H9 (cell line): ENCODE data around the gene MKI67. TPM values are rescaled to one million over a fixed set of nuclear protein-coding genes. Genes with fewer than 3 reads are reported as not detected.

ENCODE experiments used
- DNase-seq: peaks from one replicate; pipeline ENCODE4 v3.0.0-alpha.2; 2017
- H2AFZ ChIP-seq: one replicate; pipeline ENCODE4 v1.6.1; 2013; ENCODE audit warnings: mild to moderate bottlenecking, low read length, control low read depth, moderate library complexity
- H2AK5ac ChIP-seq: 2 replicates; pipeline ENCODE4 v1.6.1; 2013; ENCODE audit warnings: low read length, control low read depth, mixed read lengths; ENCODE audit not compliant: insufficient read length
- H2BK120ac ChIP-seq: one replicate; pipeline ENCODE4 v1.6.1; 2013; ENCODE audit warnings: low read depth, mild to moderate bottlenecking, low read length, control low read depth, inconsistent platforms; ENCODE audit not compliant: poor library complexity, severe bottlenecking
- H2BK12ac ChIP-seq: 2 replicates; pipeline ENCODE4 v1.6.1; 2013; ENCODE audit warnings: low read length, control low read depth, mixed read lengths, low read depth; ENCODE audit not compliant: insufficient read length
- H2BK15ac ChIP-seq: 2 replicates; pipeline ENCODE4 v1.6.1; 2013; ENCODE audit warnings: low read depth, low read length, control low read depth
- H2BK20ac ChIP-seq: one replicate; pipeline ENCODE4 v1.6.1; 2013; ENCODE audit warnings: low read depth, mild to moderate bottlenecking, low read length, control low read depth, inconsistent platforms; ENCODE audit not compliant: poor library complexity, severe bottlenecking
- H2BK5ac ChIP-seq: 2 replicates; pipeline ENCODE4 v1.6.1; 2013; ENCODE audit warnings: low read length, control low read depth, mixed read lengths; ENCODE audit not compliant: insufficient read length
- H3K14ac ChIP-seq: 2 replicates; pipeline ENCODE4 v1.6.1; 2013; ENCODE audit warnings: low read length, control low read depth; ENCODE audit not compliant: insufficient read depth
- H3K18ac ChIP-seq: 2 replicates; pipeline ENCODE4 v1.6.1; 2013; ENCODE audit warnings: low read depth, mild to moderate bottlenecking, mixed read lengths, low read length, control low read depth; ENCODE audit not compliant: insufficient read length
- H3K23ac ChIP-seq: 2 replicates; pipeline ENCODE4 v1.6.1; 2013; ENCODE audit warnings: low read length, control low read depth, mixed read lengths, low read depth; ENCODE audit not compliant: insufficient read length
- H3K23me2 ChIP-seq: 2 replicates; pipeline ENCODE4 v1.6.1; 2013; ENCODE audit warnings: low read depth, mild to moderate bottlenecking, mixed read lengths, low read length, control low read depth; ENCODE audit not compliant: insufficient read length, poor library complexity, severe bottlenecking
- H3K27ac ChIP-seq: 2 replicates; pipeline ENCODE4 v1.5.1; 2013; ENCODE audit warnings: low read length, control low read depth, mixed read lengths, low read depth; ENCODE audit not compliant: insufficient read length
- H3K27me3 ChIP-seq: 2 replicates; pipeline ENCODE4 v1.6.1; 2013; ENCODE audit warnings: low read length, control low read depth, inconsistent platforms; ENCODE audit not compliant: insufficient read depth
- H3K4ac ChIP-seq: 2 replicates; pipeline ENCODE4 v1.6.1; 2013; ENCODE audit warnings: low read depth, mild to moderate bottlenecking, control low read depth, inconsistent platforms, low read length, moderate library complexity
- H3K4me1 ChIP-seq: 2 replicates; pipeline ENCODE4 v1.6.1; 2013; ENCODE audit warnings: low read length, control low read depth, inconsistent platforms; ENCODE audit not compliant: insufficient read depth
- H3K4me2 ChIP-seq: 2 replicates; pipeline ENCODE4 v1.6.1; 2013; ENCODE audit warnings: low read length, control low read depth, mixed read lengths; ENCODE audit not compliant: insufficient read length, insufficient read depth
- H3K56ac ChIP-seq: 2 replicates; pipeline ENCODE4 v1.6.1; 2013; ENCODE audit warnings: low read depth, mild to moderate bottlenecking, mixed read lengths, low read length, control low read depth; ENCODE audit not compliant: insufficient read length
- H3K79me1 ChIP-seq: 2 replicates; pipeline ENCODE4 v1.6.1; 2013; ENCODE audit warnings: low read depth, mild to moderate bottlenecking, moderate library complexity, low read length, control low read depth, inconsistent platforms; ENCODE audit not compliant: insufficient read depth, poor library complexity, severe bottlenecking
- H3K79me2 ChIP-seq: 2 replicates; pipeline ENCODE4 v1.6.1; 2013; ENCODE audit warnings: low read length, control low read depth, inconsistent platforms; ENCODE audit not compliant: insufficient read depth
- H3K9ac ChIP-seq: 2 replicates; pipeline ENCODE4 v1.6.1; 2013; ENCODE audit warnings: low read length, control low read depth, mixed read lengths; ENCODE audit not compliant: insufficient read length; ENCODE audit errors: extremely low read depth
- H3K9me3 ChIP-seq: one replicate; pipeline ENCODE4 v1.6.1; 2013; ENCODE audit warnings: low read depth, low read length, inconsistent platforms; ENCODE audit not compliant: control insufficient read depth
- H3T11ph ChIP-seq: one replicate; pipeline ENCODE4 v1.6.1; 2013; ENCODE audit warnings: mild to moderate bottlenecking, low read length, control low read depth, inconsistent platforms
- H4K20me1 ChIP-seq: one replicate; pipeline ENCODE4 v1.6.1; 2013; ENCODE audit not compliant: control insufficient read depth, insufficient read length, insufficient read depth
- H4K5ac ChIP-seq: 2 replicates; pipeline ENCODE4 v1.6.1; 2013; ENCODE audit warnings: low read depth, mild to moderate bottlenecking, mixed read lengths, low read length, control low read depth; ENCODE audit not compliant: insufficient read length
- H4K8ac ChIP-seq: replicated peaks from 2 replicates; pipeline ENCODE4 v1.6.1; 2013; ENCODE audit warnings: low read length, control low read depth, mixed read lengths, low read depth; ENCODE audit not compliant: insufficient read length
- H4K91ac ChIP-seq: 2 replicates; pipeline ENCODE4 v1.6.1; 2013; ENCODE audit warnings: low read depth, mild to moderate bottlenecking, moderate library complexity, mixed read lengths, low read length, control low read depth; ENCODE audit not compliant: insufficient read length
- H3K27ac Mint-ChIP-seq, 3 experiments: 2 replicates in 2 of 3; 3 replicates in 1 of 3; pipeline ENCODE4 v1.8.0; 2020 to 2021; ENCODE audit warnings: mixed read lengths in 3 of 3, mild to moderate bottlenecking in 1 of 3, moderate library complexity in 1 of 3
- H3K27me3 Mint-ChIP-seq: 2 replicates; pipeline ENCODE4 v1.8.0; 2021; ENCODE audit warnings: low read depth, mild to moderate bottlenecking, moderate library complexity, mixed read lengths
- H3K36me3 Mint-ChIP-seq, 3 experiments: 2 replicates in 2 of 3; 3 replicates in 1 of 3; pipeline ENCODE4 v1.8.0; 2020 to 2021; ENCODE audit warnings: low read depth in 3 of 3, mixed read lengths in 3 of 3; ENCODE audit not compliant: insufficient read depth in 1 of 3
- H3K4me1 Mint-ChIP-seq, 2 experiments: 2 replicates each; pipeline ENCODE4 v1.8.0; 2020; ENCODE audit warnings: mixed read lengths in 2 of 2
- H3K4me3 Mint-ChIP-seq, 2 experiments: 2 replicates in 1 of 2; 3 replicates in 1 of 2; pipeline ENCODE4 v1.8.0; 2020 to 2021; ENCODE audit warnings: mild to moderate bottlenecking in 2 of 2, mixed read lengths in 2 of 2, moderate library complexity in 1 of 2
- H3K9me3 Mint-ChIP-seq, 2 experiments: 2 replicates in 1 of 2; 3 replicates in 1 of 2; pipeline ENCODE4 v1.8.0; 2020; ENCODE audit warnings: mild to moderate bottlenecking in 2 of 2, mixed read lengths in 2 of 2, moderate library complexity in 1 of 2
- CTCF ChIP-seq: fragments of 200-600 bp; sonication (generic); conservative IDR thresholded peaks from 3 replicates; pipeline ENCODE4 v1.8.0; 2021; ENCODE audit warnings: antibody characterized with exemption, mild to moderate bottlenecking
- WGBS: extraction: QIAGEN DNeasy Blood & Tissue Kit; methylation state at CpG from one replicate; pipeline ENCODE4 v1.1.7; 2013; ENCODE audit warnings: missing lambda C conversion rate, low lambda C conversion rate, mixed read lengths; ENCODE audit not compliant: insufficient read length; ENCODE audit errors: extremely low coverage; 5-methylcytosine and 5-hydroxymethylcytosine counted together
- total RNA-seq: library from RNA; stranded (reverse); gene quantifications from 2 replicates; pipeline ENCODE4 v1.2.1, GENCODE V29; 2021

MKI67 gene
- total RNA-seq, 1 experiment from 2014 or later, result 108 TPM

- no peak overlapping the region for H3K4ac ChIP-seq
- no peak overlapping the region for H4K91ac ChIP-seq
- H3K14ac ChIP-seq, result no peak overlapping the region
- no peak for TF ChIP-seq CTCF
- H3K9ac ChIP-seq, result no peak overlapping the region
- peaks cover 33 to 56% (median 46%) of the 10 kb centered on the region in 3 experiments for H3K36me3 Mint-ChIP-seq
- H2BK20ac ChIP-seq, result no peak overlapping the region
- H2BK12ac ChIP-seq, result no peak overlapping the region
- H3K56ac ChIP-seq, result no peak overlapping the region
- no peak overlapping the region for H3K18ac ChIP-seq
- H3K27me3 Mint-ChIP-seq, result no peaks in the 10 kb centered on the region; the same call in 1 of the 2 replicates
- peaks cover 3% of the 10 kb centered on the region; the same call in 1 of the 2 replicates for H3K4me1 ChIP-seq
- no peak overlapping the region for H2BK5ac ChIP-seq
- H3K4me1 Mint-ChIP-seq, result peaks cover 16 to 21% of the 10 kb centered on the region in 2 experiments
- peaks cover 7% of the 10 kb centered on the region for H3K23me2 ChIP-seq
- no peak overlapping the region for H3K4me3 Mint-ChIP-seq
- H3K23ac ChIP-seq, result no peak overlapping the region
- H2BK15ac ChIP-seq, result no peak overlapping the region
- H2BK120ac ChIP-seq, result no peak overlapping the region
- no peaks in the 10 kb centered on the region for H3K27me3 ChIP-seq
- peaks cover 3% of the 10 kb centered on the region for H3K79me1 ChIP-seq
- no peaks in the 10 kb centered on the region for H3K9me3 ChIP-seq
- H3K4me2 ChIP-seq, result no peak overlapping the region
- no peak overlapping the region for H2AFZ ChIP-seq
- peaks cover 0 to 2% of the 10 kb centered on the region in 2 experiments; a peak in 1 of 5 replicates for H3K9me3 Mint-ChIP-seq
- H4K20me1 ChIP-seq, result no peaks in the 10 kb centered on the region
- no peak overlapping the region for H2AK5ac ChIP-seq
- WGBS, result no CpG with 5 or more reads among the region's 5 CpGs
- peaks cover 17% of the 10 kb centered on the region; the same call in 1 of the 2 replicates for H3K79me2 ChIP-seq
- no peak overlapping the region for H3K27ac Mint-ChIP-seq
- no peak overlapping the region for H3T11ph ChIP-seq
- no peak overlapping the region for H4K8ac ChIP-seq
- H4K5ac ChIP-seq, result no peak overlapping the region
- DNase-seq, result no peak
- H3K27ac ChIP-seq, result no peak overlapping the region
Observed at GRCh38 chr10:128121750-128122412, 4.3 kb downstream of the MKI67 start.
